ENCODE results near the gene MOCS3.

The MOCS3 gene

DNA sequence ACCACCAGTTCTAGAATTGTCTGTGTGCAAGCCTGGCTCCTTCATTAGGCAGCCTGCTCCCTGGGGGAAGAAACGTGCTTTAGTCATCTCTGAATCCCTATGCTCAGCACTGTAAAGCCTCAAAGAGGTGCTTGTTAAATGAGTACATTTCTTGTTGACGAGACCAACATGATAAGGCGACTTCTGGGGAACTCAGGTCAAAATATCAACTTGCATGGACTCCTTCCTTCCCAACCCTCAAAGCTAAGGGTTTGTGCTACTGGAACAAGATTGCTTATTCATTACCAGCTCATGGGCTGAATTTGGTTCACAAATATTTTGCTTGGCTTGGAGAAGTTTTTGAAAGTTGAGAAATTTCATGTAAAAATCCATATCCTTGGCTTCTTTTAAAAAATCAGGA lies 53.7 kb downstream of the MOCS3 start:
- no peak for DNase-seq (ENCODE audit: low read depth)

Data from amniotic epithelial cell (primary cell).